PC-9 (cell line): ENCODE results near the gene DIPK2A.

Source experiments
- CTCF ChIP-seq: fragments of 200-600 bp; sonication (generic); conservative IDR thresholded peaks from 2 replicates; pipeline ENCODE4 v1.6.1; 2017; ENCODE audit warnings: mixed run types, antibody characterized with exemption, mild to moderate bottlenecking, moderate library complexity
- EZH2 ChIP-seq: fragments of 200-600 bp; sonication (generic); IDR thresholded peaks from 2 replicates; pipeline ENCODE4 v1.8.0; 2017; ENCODE audit warnings: antibody characterized with exemption, low read depth

GRCh38 chr3:143950810-143951209 lies 20.8 kb upstream of the DIPK2A start:
- no peak for TF ChIP-seq CTCF
- TF ChIP-seq EZH2: no peak
